ENCODE data around the gene COL20A1. TPM values are rescaled to one million over a fixed set of nuclear protein-coding genes. Genes with fewer than 3 reads are reported as not detected.

COL20A1 gene
- total RNA-seq, 1 donor from 2014 or later = 5.0 TPM

GRCh38 chr20:63280371-63280770 is 12.6 kb upstream of the COL20A1 start:
- Mint-ChIP-seq H3K4me3 (ENCODE audit: unreplicated experiment) (no peak overlapping the region), H3K4me1 (ENCODE audit: low read depth, unreplicated experiment) (peaks cover 5% of the 10 kb centered on the region), H3K27me3 (ENCODE audit: low read depth, unreplicated experiment) (no peaks in the 10 kb centered on the region), H3K36me3 (ENCODE audit: low read depth, unreplicated experiment) (peaks cover 12% of the 10 kb centered on the region), H3K9me3 (ENCODE audit: unreplicated experiment) (no peaks in the 10 kb centered on the region), H3K27ac (ENCODE audit: unreplicated experiment) (peak overlapping the region; percentile 26)
- no peak overlapping the region for H3K4me2 ChIP-seq (ENCODE audit: low read length)
- FAIRE-seq (no peak), DNase-seq (ENCODE audit: low read depth) (no peak)
- H3K27ac ChIP-seq (ENCODE audit: low read depth, low read length) = no peak overlapping the region
- peaks cover 100% of the 10 kb centered on the region for H4K20me1 ChIP-seq (ENCODE audit: insufficient read depth, low read length)
- H3K79me2 ChIP-seq (ENCODE audit: insufficient read depth, low read length) = peaks cover 80% of the 10 kb centered on the region
- no peaks in the 10 kb centered on the region for H3K9me3 ChIP-seq (ENCODE audit: insufficient read depth, low read depth, low read length)
- peaks cover 33% of the 10 kb centered on the region for H3K36me3 ChIP-seq (ENCODE audit: insufficient read depth, low read length)
- TF ChIP-seq CTCF (IDR thresholded peaks at IDR 0.05; ENCODE audit: insufficient read depth, low read depth, low read length) (no peak), EZH2 (IDR thresholded peaks at IDR 0.05; ENCODE audit: insufficient read depth, low read length) (no peak)
- no peaks in the 10 kb centered on the region for H3K27me3 ChIP-seq (ENCODE audit: insufficient read depth, low read length)
- H3K4me1 ChIP-seq (ENCODE audit: insufficient read depth, low read length) = no peaks in the 10 kb centered on the region
- H2AFZ ChIP-seq (ENCODE audit: low read depth, low read length) = no peak overlapping the region
- H3K4me3 ChIP-seq (ENCODE audit: insufficient read depth, low read depth, low read length) = no peak overlapping the region
- no peak overlapping the region for H3K9ac ChIP-seq (ENCODE audit: low read length)

GRCh38 chr20:63280929-63281545 is 11.9 kb upstream of the COL20A1 start:
- DNase-seq (ENCODE audit: low read depth) (no peak), FAIRE-seq (no peak)
- Histone ChIP-seq H3K27ac (ENCODE audit: low read depth, low read length) (no peak overlapping the region), H3K4me2 (ENCODE audit: low read length) (no peak overlapping the region), H3K36me3 (ENCODE audit: insufficient read depth, low read length) (peaks cover 33% of the 10 kb centered on the region), H4K20me1 (ENCODE audit: insufficient read depth, low read length) (peaks cover 100% of the 10 kb centered on the region), H3K27me3 (ENCODE audit: insufficient read depth, low read length) (no peaks in the 10 kb centered on the region), H3K4me3 (ENCODE audit: insufficient read depth, low read depth, low read length) (no peak overlapping the region), H3K9ac (ENCODE audit: low read length) (no peak overlapping the region), H2AFZ (ENCODE audit: low read depth, low read length) (no peak overlapping the region), H3K4me1 (ENCODE audit: insufficient read depth, low read length) (no peaks in the 10 kb centered on the region), H3K9me3 (ENCODE audit: insufficient read depth, low read depth, low read length) (no peaks in the 10 kb centered on the region), H3K79me2 (ENCODE audit: insufficient read depth, low read length) (peaks cover 73% of the 10 kb centered on the region)
- H3K27me3 Mint-ChIP-seq (ENCODE audit: low read depth, unreplicated experiment) = no peaks in the 10 kb centered on the region
- no peaks in the 10 kb centered on the region for H3K9me3 Mint-ChIP-seq (ENCODE audit: unreplicated experiment)
- TF ChIP-seq CTCF (IDR thresholded peaks at IDR 0.05; ENCODE audit: insufficient read depth, low read depth, low read length) (no peak), EZH2 (IDR thresholded peaks at IDR 0.05; ENCODE audit: insufficient read depth, low read length) (no peak)
- peak overlapping the region; percentile 26 for H3K27ac Mint-ChIP-seq (ENCODE audit: unreplicated experiment)
- H3K4me3 Mint-ChIP-seq (ENCODE audit: unreplicated experiment) = no peak overlapping the region
- peaks cover 15% of the 10 kb centered on the region for H3K36me3 Mint-ChIP-seq (ENCODE audit: low read depth, unreplicated experiment)
- H3K4me1 Mint-ChIP-seq (ENCODE audit: low read depth, unreplicated experiment) = peaks cover 2% of the 10 kb centered on the region
